Fibroblast of pulmonary artery (primary cell): ENCODE data around the gene RAB30.
A peak's percentile ranks its signal among the peaks of the same experiment; 100 is the strongest.

Source experiments
- DNase-seq: peaks from one replicate; pipeline ENCODE4 v3.0.0-alpha.2; 2010; ENCODE audit warnings: low read depth
- H3K4me3 ChIP-seq: replicated peaks from 2 replicates; pipeline ENCODE4 v1.5.1; 2011; ENCODE audit warnings: low read depth, mild to moderate bottlenecking, control low read depth, low read length, moderate library complexity
- TF ChIP-seq, protein P1 (sequence below): IDR thresholded peaks from 2 replicates; pipeline ENCODE4 v1.5.1; 2011; ENCODE audit warnings: mild to moderate bottlenecking, control low read depth, low read length, inconsistent platforms; ENCODE audit errors: missing control alignments

RAB30 gene

DNA sequence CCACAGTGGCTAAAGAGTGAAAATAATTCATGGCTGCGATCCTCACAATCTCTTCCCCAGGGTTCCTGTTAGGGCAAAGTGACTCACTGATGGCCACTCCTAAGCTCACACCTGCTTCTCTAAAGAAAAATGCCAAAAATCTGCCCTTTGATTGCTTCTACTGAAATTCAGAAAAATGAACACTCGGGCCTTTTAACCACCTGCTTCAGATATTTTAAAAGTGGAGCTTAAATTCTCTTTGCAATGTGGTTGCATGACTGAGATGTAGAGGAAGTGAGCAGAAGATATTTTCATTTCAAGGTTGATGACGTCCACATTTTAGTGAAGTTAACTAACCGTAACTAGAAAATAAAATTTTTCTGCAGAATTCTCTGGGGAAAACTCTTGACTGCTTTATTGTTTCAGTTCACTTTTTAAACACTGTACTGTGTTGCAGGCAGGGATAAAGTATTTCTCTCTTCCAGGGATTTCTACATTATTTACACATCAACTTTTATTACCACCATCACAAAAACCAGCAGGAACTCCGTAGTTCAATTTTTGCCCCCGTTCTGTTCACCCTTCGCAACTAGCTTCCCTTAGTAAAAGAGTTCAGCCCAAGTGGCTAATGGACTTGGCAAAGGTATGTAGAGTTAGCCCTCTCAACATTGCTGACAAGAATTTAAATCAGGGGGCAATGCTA is 8.5 kb downstream of the RAB30 start:
- H3K4me3 ChIP-seq: no peak overlapping the region
- DNase-seq: peak; percentile 60
- TF ChIP-seq, protein P1, sequence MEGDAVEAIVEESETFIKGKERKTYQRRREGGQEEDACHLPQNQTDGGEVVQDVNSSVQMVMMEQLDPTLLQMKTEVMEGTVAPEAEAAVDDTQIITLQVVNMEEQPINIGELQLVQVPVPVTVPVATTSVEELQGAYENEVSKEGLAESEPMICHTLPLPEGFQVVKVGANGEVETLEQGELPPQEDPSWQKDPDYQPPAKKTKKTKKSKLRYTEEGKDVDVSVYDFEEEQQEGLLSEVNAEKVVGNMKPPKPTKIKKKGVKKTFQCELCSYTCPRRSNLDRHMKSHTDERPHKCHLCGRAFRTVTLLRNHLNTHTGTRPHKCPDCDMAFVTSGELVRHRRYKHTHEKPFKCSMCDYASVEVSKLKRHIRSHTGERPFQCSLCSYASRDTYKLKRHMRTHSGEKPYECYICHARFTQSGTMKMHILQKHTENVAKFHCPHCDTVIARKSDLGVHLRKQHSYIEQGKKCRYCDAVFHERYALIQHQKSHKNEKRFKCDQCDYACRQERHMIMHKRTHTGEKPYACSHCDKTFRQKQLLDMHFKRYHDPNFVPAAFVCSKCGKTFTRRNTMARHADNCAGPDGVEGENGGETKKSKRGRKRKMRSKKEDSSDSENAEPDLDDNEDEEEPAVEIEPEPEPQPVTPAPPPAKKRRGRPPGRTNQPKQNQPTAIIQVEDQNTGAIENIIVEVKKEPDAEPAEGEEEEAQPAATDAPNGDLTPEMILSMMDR: no peak

DNA sequence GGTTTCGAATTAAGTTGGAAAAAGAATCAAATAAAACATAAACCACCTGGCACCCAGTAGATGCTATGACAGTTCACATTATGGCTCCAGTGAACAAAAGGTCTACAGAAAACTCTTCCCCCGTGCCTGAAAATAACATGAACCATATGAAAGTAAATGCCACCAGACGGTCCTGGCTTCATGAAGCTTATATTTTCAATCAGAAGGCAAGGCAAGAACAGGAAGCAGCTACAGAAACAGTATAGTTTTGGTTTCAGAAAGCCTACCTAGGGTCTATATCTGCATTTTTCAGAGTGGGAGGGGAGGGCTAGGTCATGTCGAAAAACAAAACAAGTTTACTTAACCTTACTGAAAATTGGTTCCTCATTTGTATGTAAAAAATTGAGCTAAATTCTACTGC is 9.8 kb downstream of the RAB30 start:
- TF ChIP-seq, protein P1: no peak
- H3K4me3 ChIP-seq: no peak overlapping the region
- DNase-seq: no peak

DNA sequence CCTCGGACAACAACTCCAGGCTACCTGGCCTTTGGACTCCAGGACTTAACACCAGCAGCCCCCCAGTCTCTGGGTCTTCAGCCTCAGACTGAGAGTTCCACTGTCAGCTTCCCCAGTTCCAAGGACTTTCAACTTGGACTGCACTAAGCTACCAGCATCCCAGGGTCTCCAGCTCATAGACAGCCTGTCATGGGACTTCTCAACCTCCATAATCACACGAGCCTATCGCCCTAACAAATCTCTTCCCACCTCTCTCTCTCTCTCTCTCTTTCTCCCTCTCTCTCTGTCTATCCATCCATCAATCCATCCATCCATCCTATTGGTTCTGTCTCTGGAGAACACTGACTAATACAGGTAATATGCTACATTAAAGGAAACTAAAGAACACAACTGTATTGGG is 10.7 kb downstream of the RAB30 start:
- DNase-seq: no peak
- TF ChIP-seq, protein P1: no peak
- H3K4me3 ChIP-seq: no peak overlapping the region

DNA sequence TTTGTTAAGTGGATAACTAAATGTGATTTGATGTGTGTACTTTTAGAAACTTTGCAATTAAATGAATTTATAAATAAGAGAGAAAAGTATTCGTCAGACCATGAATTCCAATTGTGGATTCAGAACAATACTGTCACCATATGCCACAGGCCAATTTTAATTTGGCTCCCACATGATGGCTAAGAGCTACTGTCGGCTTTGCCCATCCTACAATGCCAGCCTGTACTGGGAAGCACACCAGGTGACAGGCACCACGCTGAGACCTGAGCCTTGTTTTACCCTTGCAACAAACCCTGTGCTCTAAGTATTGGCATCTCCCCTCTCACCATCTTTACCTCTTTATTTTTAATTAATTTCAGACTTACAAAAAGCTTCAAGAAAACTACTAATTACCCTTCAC is 14.0 kb downstream of the RAB30 start:
- no peak overlapping the region for H3K4me3 ChIP-seq
- DNase-seq: no peak
- TF ChIP-seq, protein P1: no peak

DNA sequence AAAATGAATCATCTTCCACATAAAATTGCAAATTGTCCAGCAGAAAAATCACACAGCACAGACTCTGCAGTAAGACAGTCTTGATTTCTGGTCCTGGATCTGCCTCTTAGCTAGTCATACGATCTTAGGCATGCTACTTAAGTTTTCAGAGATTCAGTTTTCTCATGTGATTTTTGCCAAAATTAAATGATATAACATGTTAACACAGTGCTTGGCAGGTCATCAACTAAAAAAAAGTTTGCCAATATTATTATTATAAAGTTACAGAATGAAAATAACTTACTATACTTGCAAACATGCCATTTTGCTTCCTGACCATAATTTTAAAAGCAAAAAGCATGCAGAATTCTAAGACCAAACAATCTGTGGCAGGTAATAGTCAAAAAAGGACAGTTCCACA is 15.1 kb downstream of the RAB30 start:
- TF ChIP-seq, protein P1: no peak
- no peak for DNase-seq
- no peak overlapping the region for H3K4me3 ChIP-seq

DNA sequence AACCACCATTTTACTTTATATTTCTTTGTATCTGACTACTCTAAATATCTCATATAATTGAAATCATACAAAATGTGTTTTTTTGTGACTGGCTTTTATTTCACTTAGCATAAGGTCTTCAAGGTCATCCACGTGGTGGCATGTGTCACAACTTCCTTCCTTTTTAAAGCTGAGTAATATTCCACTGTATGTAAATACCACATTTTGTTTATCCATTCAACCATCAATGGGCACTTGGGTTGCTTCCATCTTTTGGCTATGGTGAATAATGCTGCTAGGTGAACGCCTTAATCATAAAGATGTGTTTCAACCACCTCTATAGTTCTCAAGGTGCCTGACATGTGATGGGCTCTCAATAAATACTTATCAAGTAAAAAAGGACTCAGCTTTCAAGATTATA is 15.5 kb downstream of the RAB30 start:
- no peak overlapping the region for H3K4me3 ChIP-seq
- TF ChIP-seq, protein P1: no peak
- DNase-seq: no peak

DNA sequence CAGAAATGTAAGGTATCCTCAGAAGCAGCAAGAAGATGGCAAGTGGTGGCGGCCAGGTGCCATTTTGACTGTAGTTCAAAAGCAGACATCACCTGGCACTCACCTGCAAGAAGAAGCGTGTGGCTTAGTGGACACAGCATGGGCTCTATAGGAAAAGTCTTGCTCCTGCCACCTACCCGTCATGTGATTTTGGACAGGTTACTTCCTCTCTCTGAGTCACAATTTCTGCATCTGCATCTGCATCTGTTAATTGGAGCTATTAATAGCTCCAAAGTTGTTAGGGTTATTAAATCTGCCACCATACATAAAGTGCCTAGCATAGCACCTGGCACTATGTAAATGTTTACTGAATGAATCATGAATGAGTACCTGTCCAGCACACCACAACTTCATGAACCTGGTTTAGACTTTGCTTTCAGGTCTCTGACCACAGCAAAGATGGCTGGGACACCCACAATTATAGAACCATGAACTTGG is 16.8 kb downstream of the RAB30 start:
- TF ChIP-seq, protein P1: no peak
- no peak overlapping the region for H3K4me3 ChIP-seq
- no peak for DNase-seq
